Sciatic nerve (tissue), 2 donors: ENCODE results near the gene AUNIP. TPM values are rescaled to one million over a fixed set of nuclear protein-coding genes. Genes with fewer than 3 reads are reported as not detected.

Experiments used
- ATAC-seq: fragments of 200-7000 bp; cut with Tn5 transposase; one replicate; pipeline ENCODE4 v1.9.1; 2020; ENCODE audit warnings: mild to moderate bottlenecking, moderate library complexity
- DNase-seq: peaks from one replicate; pipeline ENCODE4 v3.0.0-alpha.2; 2020; ENCODE audit warnings: low spot score
- intact Hi-C: fragments of 100-400 bp; cut with DNase I; formaldehyde crosslinking; loops from one replicate; pipeline ENCODE4 v1.14.2; 2022
- microRNA-seq: library from miRNA; unstranded; fragments of <30 nt; microRNA quantifications from one replicate; pipeline ENCODE4 v1.2.0, GENCODE V29; 2020
- total RNA-seq: library from RNA; stranded (reverse); fragmentation: NEBNext Ultra II Directional; extraction: Animal tissue kit (Norgen Biotek cat#: 25700); gene quantifications from one replicate; pipeline ENCODE4 v1.2.1, GENCODE V29; 2021
- donor health status: DM: no; HTN: no; CAD: no.
- donor health status: DM: no; HTN: no; CAD: no.

AUNIP gene
- total RNA-seq, 1 donor from 2014 or later: not detected

DNA sequence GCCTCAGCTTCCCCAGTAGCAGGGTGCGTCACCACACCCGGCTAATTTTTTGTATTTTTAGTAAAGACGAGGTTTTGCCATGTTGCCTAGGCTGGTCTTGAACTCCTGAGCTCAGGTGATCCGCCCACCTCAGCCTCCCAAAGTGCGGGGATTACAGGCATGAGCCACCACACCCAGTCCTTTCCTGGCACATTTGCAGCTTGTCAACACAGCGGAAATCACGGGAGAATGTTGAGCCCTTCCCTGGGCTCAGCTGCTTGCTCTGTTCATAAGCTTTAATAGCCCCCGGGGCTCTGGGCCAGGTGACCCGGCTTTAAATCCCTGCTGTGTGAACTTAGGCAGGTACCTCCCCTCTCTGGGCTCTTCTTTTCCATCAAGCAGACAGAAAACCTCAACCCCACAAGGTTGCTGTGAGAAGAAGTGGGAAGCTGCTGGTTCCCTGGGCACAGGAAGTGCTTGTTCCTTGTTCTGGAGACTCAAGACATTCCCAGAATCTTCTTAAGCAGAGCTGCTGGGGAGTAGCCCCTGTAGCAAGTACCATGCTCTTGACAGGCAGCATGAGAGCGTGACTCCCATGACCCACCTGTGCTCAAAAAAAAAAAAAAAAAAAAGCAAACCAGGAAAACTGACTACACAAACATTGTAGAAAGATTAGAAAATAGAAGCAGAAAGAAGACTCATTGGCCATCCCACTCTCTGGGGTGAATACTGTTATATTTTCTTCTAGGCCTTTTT lies 73.8 kb downstream of the AUNIP start:
- intact Hi-C loops: no loop called here
- ATAC-seq: no peak
- DNase-seq: no peak

DNA sequence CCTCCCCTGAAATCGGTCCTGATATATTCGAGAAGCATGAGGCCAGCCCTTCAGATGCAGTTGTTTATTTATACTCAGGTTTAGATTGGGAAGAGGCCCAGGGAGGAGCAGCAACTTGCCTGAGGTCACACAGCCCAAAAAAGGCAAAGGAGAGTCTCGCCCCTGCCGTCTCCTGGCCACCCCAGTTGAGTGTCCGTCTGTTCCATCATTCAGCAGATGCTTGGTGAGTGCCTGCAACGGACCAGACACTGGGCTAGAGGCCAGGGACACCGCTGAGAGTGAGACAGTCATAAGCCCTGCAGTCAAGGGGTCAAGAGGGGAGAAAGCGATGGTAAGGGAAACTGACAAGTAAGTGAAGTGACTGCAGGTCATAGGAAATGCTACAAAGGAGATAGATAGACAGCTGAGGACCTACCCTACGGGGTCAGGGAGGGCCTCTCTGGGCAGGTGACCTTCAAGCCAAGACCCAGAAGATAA lies 74.6 kb downstream of the AUNIP start:
- intact Hi-C loops: no loop called here
- ATAC-seq (peak; percentile 10), DNase-seq (no peak)

Small RNA genes within 50 kb of the gene (microRNA-seq; reads per million reads assigned to microRNA genes)
- 1.4 reads per million for gene MIR3917

Other genes starting within 250 kb of the AUNIP start
- gene MAN1C1, start 242.7 kb downstream of the AUNIP start, total RNA-seq: 29.4 TPM
- gene SELENON, start 59.3 kb downstream of the AUNIP start, total RNA-seq: 53.8 TPM
- 65.4 TPM for gene MTFR1L, start 39.5 kb downstream of the AUNIP start, total RNA-seq
- gene PAQR7, start 16.3 kb upstream of the AUNIP start, total RNA-seq: 12.3 TPM
- gene STMN1, start 47.0 kb upstream of the AUNIP start, total RNA-seq: 186 TPM
- 11.5 TPM for gene PAFAH2, start 138.6 kb upstream of the AUNIP start, total RNA-seq
- 39.9 TPM for gene EXTL1, start 162.3 kb upstream of the AUNIP start, total RNA-seq
- not detected for gene SLC30A2, start 186.7 kb upstream of the AUNIP start, total RNA-seq
- gene TRIM63, start 208.2 kb upstream of the AUNIP start, total RNA-seq: 0.18 TPM